Activated CD8-positive, alpha-beta memory T cell treated with anti-CD3 and anti-CD28 coated beads, Interleukin-2, amount 50 U/mL, for 48 hours (primary cell): Measurements from ENCODE around the gene DNAJC4.

Source experiments
- DNase-seq: peaks from one replicate; pipeline ENCODE4 v3.0.0-alpha.2; 2020

DNAJC4 gene

GRCh38 chr11:64230985-64231365 is 627 bp downstream of the DNAJC4 start:
- no peak for DNase-seq

- DNase-seq: no peak
These were observed 1.2 kb downstream of the DNAJC4 start for GRCh38 chr11:64231546-64231945.

GRCh38 chr11:64232182-64232966 is 2.0 kb downstream of the DNAJC4 start:
- DNase-seq: no peak

GRCh38 chr11:64232967-64233315 is 2.6 kb downstream of the DNAJC4 start:
- DNase-seq: no peak

GRCh38 chr11:64233913-64234586 is 3.7 kb downstream of the DNAJC4 start, which contains the start of gene VEGFB:
TSS of gene VEGFB (plus strand) at chr11:64234584. CDS start at chr11:64234834, 250 bp downstream.
- peak; percentile 82 for DNase-seq

GRCh38 chr11:64234647-64235379 is 4.5 kb downstream of the DNAJC4 start:
- peak; percentile 74 for DNase-seq

GRCh38 chr11:64235437-64236161 is 5.3 kb downstream of the DNAJC4 start:
- DNase-seq: no peak

GRCh38 chr11:64237484-64237951 is 7.2 kb downstream of the DNAJC4 start:
- DNase-seq: no peak

GRCh38 chr11:64238076-64238475 is 7.7 kb downstream of the DNAJC4 start:
- no peak for DNase-seq

- DNase-seq: no peak
These were observed 8.7 kb downstream of the DNAJC4 start for GRCh38 chr11:64238999-64239398.

GRCh38 chr11:64239662-64240434 is 9.5 kb downstream of the DNAJC4 start:
- DNase-seq: no peak

- DNase-seq: peak; percentile 99
These were observed 10.3 kb downstream of the DNAJC4 start, which contains the start of gene FKBP2 for GRCh38 chr11:64240435-64241240. TSS of gene FKBP2 (plus strand) at chr11:64241095. CDS start at chr11:64242388, 1,293 bp downstream.

GRCh38 chr11:64241241-64241490 is 10.8 kb downstream of the DNAJC4 start:
- DNase-seq: peak; percentile 100

- no peak for DNase-seq
These were observed 11.4 kb downstream of the DNAJC4 start for GRCh38 chr11:64241491-64242374.

GRCh38 chr11:64243236-64243854 is 13.0 kb downstream of the DNAJC4 start:
- DNase-seq: no peak

- no peak for DNase-seq
These were observed 13.8 kb downstream of the DNAJC4 start for GRCh38 chr11:64244107-64244506.

GRCh38 chr11:64244966-64245365 is 14.6 kb downstream of the DNAJC4 start:
- no peak for DNase-seq

- DNase-seq: no peak
These were observed 15.1 kb downstream of the DNAJC4 start for GRCh38 chr11:64245401-64245796.

- peak; percentile 86 for DNase-seq
These were observed 15.7 kb downstream of the DNAJC4 start for GRCh38 chr11:64245797-64246620.
